GM18526 (cell line): ENCODE results near the gene PRKN.

Experiments
- POLR2A ChIP-seq: IDR thresholded peaks from 3 replicates; pipeline ENCODE4 v1.6.1; 2011; ENCODE audit not compliant: insufficient read length; ENCODE audit errors: extremely low read depth

The PRKN gene

DNA sequence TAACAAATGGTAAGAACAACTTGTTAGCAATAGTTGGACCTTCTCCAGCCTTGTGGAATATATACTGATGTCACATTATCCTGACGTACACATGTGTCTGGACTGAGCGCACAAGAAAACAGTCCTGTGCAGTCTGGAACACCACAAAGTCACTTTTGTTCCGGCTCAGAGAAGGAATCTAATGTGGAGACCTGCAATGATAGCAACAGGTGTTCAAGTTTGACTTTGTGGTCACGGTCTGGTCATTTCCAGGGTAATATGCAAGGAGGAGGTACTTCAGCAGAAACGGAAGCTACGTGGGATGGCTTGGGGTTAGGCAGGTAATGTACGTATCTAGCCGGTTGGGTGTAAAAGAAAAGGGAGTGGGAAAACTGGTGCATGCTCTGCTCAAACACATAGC lies 766.5 kb downstream of the PRKN start:
- no peak for TF ChIP-seq POLR2A

DNA sequence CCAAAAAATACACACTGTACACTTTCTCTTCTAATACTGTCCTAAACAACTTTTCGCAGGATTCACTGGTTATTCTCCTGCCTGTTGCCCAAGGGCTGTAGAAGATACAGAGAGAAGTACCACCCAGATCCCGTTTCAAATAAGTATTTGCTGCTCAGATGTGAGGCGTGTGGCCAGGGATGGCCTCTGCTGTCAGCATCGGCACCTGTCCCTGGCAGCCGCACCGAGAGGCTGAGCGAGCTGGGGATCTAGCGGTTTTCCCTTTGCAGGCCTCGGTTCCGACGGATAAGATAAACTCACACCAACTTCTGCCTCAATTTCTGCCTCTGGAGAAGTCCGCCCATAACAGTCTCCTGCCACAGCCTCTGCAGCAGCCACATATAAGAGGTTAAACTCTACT lies 768.5 kb downstream of the PRKN start:
- TF ChIP-seq POLR2A, result no peak

DNA sequence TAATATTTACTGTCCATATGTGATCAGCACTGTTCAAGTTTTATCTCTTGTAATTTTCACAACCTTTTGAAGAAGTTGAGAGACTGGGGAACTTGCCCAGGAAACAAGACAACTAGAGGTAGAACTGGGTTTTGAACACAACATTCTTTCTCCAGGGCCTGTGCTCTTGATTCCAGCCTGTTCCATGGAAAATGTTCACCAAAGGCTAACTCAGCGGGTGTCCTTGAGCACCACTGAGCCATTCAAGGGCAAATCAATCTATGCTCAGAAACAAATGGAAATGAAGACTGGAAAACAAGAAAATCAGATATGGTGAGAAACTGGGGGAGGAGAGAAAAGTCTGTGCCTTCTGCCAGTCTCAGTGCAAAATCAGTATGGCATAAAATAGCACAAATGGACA lies 771.5 kb downstream of the PRKN start:
- no peak for TF ChIP-seq POLR2A

DNA sequence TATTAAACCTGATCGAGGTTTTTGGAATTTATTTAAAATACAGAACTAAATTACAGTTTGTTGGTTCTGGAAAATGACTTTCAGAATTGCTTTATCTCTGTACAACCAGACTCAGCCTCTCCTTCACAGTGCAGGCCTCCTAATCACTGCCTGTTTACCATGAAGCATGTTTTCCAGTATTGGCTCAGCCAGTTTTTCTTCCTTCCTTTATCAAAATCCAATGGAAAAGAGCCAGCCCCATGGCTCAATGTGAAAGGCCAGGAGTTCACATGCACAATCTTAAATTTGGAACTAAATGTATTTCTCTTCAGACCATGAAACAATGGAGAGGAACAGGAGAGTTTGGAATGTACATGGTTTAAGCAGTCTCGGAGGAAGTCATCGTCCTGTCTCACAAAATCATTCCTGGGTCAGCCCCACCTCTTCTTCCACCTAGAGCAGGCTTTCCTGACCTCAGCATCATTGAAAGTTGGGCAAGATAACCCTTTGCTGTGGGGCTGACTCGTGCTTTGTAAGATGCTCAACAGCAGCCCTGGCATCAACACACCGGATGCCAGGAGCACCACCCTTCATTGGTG lies 772.8 kb downstream of the PRKN start:
- TF ChIP-seq POLR2A, result no peak

DNA sequence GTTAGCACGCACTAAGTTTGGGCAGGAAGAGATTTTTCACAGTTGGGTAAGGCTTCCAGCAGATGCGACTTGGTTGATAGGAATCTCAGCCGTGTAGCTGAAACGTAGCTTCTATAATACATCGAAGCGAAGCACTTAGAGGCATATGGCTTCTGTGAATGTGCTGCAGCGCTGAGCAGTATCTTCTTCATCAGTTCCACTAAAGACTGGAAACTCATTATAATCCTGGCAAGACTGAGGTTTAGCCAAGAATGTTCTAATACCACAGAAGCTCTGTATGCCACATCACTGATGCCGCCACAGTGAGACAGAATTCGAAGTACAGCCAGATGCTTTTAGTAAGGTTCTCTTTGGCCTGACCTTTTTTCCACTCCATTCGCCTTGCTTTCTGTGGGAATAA lies 773.5 kb downstream of the PRKN start:
- TF ChIP-seq POLR2A, result no peak

DNA sequence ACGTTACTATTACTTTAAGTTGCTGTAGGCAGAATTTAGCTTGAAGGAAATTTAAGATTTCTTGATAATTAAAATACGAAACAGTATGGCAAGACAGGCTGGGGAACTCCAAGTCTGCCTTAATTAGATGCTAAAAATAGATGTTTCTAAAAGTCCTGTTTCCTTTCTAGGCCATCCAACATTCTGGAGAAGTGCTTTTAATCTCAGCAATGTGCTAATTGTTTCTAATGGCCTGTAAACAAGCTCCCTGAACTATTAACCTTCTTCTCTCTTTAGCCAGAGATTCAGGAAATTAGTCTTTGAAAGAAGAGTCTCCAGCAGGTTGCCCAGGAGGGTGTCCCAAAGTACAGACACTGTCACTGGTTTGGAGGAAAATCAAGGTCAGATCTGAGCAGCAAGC lies 776.4 kb downstream of the PRKN start:
- TF ChIP-seq POLR2A, result no peak

DNA sequence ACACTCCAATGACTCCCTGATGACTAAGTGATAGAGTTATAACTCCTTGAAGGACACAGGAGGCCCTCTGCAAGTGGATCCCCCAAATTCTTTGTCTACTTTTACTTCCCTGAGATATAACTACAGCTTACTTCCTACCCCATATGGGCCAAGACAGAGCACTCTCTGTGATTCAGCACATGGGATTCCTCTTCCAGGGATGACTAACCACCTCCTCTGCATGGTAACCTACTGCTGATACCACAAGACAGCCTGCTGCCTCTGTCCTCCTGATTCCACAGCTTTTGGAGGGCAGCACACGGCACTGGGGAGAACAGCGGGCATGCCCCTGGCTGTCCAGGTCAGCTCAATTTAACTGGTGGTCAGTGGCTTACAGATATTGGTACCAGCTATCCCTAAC lies 778.0 kb downstream of the PRKN start:
- no peak for TF ChIP-seq POLR2A

DNA sequence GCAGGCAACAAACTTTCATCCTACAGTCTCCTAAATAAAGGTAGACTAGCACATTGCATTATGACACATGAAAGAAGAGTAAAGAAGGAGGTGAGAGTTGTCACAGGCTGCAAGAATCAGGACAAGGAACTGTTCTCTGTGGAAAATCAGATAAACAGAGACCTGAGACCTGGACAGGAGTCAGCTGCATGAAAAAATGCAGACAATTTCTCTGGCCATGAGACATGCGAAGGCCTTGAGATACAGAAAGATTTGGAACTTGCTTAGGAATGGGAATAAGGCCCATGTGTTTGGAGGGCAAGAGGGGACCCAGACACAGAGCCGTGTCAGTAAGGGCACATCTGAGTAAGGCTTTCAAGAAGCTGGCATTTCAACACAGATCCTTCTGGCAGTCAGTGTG lies 779.1 kb downstream of the PRKN start:
- no peak for TF ChIP-seq POLR2A

DNA sequence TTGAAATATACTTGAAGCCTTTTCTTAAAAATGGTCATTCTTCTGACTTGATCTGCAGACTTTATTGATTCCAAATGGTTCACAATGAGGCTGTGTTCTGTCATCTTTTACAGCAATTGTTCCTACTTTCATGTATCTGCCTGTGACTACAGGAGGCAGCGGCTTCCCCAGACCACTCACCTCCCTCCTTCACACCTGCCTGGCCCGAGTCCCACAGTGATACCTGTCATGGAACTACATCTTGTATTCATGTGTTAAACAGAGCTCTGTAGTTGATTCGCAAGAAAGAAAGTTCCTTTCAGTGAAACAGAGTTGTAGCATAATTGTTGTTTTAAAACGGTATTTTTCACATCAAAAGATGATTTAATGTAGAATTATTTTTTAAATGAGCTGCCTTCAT lies 780.2 kb downstream of the PRKN start:
- no peak for TF ChIP-seq POLR2A

DNA sequence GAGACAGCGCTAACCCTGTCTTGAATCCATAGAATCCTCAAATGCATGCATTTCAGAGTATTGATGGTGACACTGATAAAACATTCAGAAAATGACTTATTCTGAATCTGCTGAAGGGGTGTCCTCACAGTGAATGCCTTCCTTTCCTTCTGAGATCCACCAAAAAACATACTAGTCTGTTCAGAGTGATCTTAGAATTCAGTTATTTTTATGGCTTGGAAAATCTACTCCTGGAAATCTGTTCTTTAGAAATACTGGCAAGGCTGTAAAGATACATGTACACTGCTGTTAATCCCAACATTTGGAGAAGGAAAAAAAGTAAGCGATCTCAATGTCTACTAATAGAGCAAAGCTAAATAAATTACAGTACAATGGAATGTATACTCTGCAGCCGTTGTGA lies 781.1 kb downstream of the PRKN start:
- no peak for TF ChIP-seq POLR2A

DNA sequence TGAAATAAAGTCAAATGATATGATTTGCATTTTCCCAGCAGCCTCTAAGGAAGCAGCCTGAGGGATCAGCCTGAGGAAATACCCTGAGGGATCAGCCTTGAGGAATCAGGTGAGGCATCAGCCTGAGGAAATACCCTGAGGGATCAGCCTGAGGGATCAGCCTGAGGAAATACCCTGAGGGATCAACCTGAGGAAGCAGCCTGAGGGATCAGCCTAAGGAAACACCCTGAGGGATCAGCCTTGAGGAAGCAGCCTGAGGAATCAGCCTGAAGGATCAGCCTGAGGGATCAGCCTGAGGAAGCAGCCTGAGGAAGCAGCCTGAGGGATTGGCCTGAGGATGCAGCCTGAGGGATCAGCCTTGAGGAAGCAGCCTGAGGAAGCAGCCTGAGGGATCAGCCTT lies 784.0 kb downstream of the PRKN start:
- TF ChIP-seq POLR2A, result no peak

DNA sequence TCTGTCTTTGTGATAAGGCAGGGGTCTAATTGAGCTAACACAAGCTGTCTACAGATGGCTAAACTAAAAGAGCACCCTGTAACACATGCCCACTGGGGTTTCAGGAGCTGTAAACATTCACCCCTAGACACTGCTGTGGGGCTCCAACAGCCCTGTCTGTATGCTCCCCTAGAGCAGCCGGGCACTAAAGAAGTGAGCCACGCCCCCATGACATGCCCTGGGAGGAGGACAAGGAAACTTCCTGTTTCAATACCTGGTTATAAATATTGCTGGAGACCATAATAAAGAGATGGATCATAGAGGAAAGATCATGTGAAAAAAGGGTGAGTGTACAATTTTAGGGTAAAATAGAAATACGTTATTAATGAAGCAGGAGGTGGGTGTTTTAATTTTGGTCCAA lies 786.0 kb downstream of the PRKN start:
- TF ChIP-seq POLR2A, result no peak

DNA sequence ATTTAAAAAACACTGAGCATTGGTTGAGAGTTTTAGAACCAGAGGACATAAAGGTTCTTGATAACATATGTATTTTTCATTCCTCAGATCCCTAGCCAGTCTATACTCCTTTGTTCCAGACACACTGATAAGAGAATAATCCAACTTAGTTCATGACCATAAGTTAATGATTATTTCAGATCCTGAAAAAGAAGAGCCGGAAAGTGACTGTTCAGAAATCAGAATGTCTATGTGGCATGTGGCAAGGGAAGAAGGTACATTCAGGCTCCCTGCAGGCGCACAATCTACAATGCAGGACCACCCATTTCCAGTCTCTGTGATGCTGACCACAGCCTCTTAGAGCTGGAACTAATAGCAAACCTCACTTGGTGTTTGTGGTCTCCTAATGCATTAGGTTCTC lies 787.0 kb downstream of the PRKN start:
- TF ChIP-seq POLR2A, result no peak

DNA sequence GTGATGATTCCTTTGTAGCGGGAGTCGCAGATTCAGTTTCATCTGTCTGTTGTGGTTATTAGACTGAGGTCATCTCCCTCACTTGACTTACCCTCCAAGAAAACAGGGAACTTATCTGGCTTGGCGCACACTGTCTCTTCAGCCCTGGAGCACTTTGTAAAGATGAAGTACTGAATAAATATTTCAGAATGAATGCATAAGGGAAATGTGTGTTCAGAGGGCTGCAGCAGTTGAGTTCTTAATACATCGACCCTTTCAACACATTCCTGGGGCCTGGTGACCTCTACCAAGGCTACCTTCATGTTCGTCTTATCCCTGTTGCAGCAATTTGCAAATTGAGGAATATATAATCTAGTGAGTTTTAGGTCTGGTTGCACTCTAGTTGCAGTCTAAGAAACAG lies 801.2 kb downstream of the PRKN start:
- no peak for TF ChIP-seq POLR2A

DNA sequence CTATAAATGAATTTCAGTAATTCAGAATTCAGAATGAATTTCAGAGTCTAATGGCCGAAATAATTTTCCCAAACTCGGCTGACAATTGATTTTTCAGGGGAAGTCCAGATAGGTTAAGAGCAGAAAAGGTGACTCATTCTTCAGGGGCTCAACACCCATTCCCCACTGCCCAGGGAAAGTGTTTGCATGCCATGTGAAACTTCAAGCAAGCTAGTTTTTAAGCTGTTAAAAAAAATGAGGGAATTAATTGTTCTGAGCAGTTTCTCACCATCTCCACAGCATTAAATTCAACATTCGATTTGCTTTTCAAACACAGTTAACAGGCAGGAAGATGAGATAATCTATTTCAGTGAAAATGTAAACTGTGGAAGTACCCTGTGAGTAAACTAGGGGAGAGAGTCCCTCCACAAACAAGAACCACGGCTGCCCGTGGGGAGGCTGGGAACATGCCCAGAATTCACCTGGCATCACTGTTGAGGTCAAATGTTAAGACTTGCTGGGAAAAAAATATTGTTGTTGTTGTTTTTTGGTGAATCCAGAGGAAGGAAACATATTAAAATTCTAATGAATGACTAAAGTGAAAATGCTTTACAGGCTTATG lies 803.0 kb downstream of the PRKN start:
- TF ChIP-seq POLR2A, result no peak

DNA sequence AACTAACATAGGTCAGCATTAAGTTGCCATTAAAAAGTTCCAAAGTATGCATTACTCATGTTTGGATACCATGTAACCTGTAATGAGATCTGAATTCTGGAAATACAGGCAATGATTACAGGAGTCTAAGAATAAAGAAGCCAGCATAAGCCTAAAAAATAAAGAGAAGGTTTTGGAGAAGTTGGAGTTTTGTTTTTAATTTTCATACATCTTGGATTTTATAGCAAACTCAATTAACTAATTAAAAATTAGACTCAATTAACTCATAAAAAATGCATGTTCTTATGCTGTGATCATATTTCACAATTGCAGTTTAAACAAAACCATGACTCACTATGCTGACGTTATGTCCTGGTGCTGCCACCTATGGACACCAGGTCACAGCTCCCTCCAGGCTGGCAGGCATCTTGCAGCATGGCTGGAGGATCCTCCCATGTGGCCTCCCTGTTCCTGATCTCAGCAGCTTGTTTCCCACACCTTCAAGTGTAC lies 804.9 kb downstream of the PRKN start:
- TF ChIP-seq POLR2A, result no peak

DNA sequence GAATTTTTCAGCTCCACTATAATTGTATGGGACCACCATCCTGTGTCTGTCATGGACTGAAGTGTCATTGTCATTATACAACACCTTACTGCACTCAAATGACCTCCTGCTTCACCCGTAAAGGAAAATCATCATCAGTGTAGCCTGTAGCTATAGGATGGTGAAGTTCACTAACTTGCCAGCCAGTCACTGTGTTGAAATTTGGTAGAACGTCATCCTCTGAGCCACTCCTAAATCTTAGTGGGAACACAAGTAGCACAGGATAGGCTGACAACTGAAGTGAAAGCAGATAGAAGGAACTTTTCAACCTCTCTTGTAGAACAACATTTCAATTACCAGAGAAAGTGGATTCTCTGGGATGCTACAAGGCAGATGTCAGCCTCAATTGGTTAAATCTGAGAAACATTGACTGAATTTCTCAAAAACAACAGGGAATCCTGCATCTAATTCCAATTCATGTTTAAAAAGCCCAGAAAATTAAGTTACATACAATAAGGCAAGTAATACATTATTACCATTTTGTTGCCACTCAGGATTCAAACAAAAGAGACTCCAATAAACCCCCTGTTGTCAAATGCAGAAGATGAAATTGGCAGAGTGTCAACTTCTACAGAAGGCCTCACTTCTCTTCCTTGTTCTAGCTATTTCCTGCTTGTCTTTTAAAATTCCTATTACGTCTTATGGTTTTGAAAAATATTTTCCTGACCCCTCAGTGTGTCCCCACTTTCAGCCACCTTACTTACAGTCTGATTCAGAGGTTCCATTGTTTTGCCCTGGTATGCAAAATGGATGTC lies 805.8 kb downstream of the PRKN start:
- TF ChIP-seq POLR2A, result no peak

DNA sequence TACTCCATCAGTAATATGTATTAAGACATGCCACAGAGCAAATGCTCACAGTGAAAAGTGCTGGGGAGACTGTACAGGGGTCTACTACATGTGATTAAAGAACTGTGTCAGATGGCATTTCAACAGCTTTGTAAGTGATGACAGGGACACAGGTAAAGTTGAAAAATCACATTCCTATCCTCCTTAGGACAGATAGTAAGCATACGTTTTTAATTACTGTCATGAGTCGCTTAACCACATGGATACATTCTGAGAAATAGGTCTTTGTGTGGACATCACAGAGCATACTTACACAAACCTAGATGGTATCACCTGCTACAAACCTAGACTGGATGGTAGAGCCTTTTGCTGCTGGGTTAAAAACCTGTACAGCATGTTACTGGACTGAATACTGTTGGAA lies 807.9 kb downstream of the PRKN start:
- no peak for TF ChIP-seq POLR2A
